Endothelial cell of umbilical vein (primary cell): Measurements from ENCODE around the gene RNF217. TPM values are rescaled to one million over a fixed set of nuclear protein-coding genes. Genes with fewer than 3 reads are reported as not detected.

Experiments used
- BruUV-seq: library from RNA; stranded (reverse); fragments of 400-500 nt; replicated peaks from 2 replicates; lab custom pipeline; 2021; lab: Mats Ljungman, UMichigan
- CTCF ChIA-PET: fragments of 300-600, 350-600 bp; sonication (Branson Sonifier 250); formaldehyde crosslinking; loops from one replicate; lab custom pipeline; 2021; ENCODE audit warnings: antibody characterized with exemption, inconsistent platforms; lab: Charles Lee
- POLR2A ChIA-PET: fragments of 300-600, 350-600 bp; sonication (Branson Sonifier 250); formaldehyde crosslinking; loops from one replicate; lab custom pipeline; 2021; ENCODE audit warnings: antibody characterized with exemption, inconsistent platforms; lab: Charles Lee
- DNase-seq: peaks from one replicate; pipeline ENCODE4 v3.0.0-alpha.2; 2011; ENCODE audit warnings: low read depth, low spot score
- FAIRE-seq: peaks from 2 replicates; lab custom pipeline; 2011; peaks lifted over from hg19 to GRCh38; lab: Jason Lieb, UNC
- H2AFZ ChIP-seq: 2 replicates; pipeline ENCODE4 v1.6.0; 2012; ENCODE audit warnings: low read depth, low read length, control low read depth, inconsistent platforms
- H3K27ac ChIP-seq: 2 replicates; pipeline ENCODE4 v1.5.1; 2011; ENCODE audit warnings: low read depth, mild to moderate bottlenecking, control low read depth, low read length, moderate library complexity; ENCODE audit not compliant: insufficient read depth
- H3K27me3 ChIP-seq, 2 experiments: 2 replicates each; pipeline versions ENCODE4 v1.6.0 to v1.6.1; 2011; ENCODE audit warnings: low read length in 2 of 2, mixed read lengths in 1 of 2; ENCODE audit not compliant: control insufficient read depth in 2 of 2, insufficient read depth in 2 of 2
- H3K36me3 ChIP-seq, 2 experiments: 2 replicates in 1 of 2; 3 replicates in 1 of 2; pipeline ENCODE4 v1.5.1; 2011; ENCODE audit warnings: low read length in 2 of 2, mild to moderate bottlenecking in 1 of 2, moderate library complexity in 1 of 2; ENCODE audit not compliant: control insufficient read depth in 2 of 2, insufficient read depth in 2 of 2; ENCODE audit errors: extremely low read depth in 1 of 2
- H3K4me1 ChIP-seq: 3 replicates; pipeline ENCODE4 v1.5.1; 2011; ENCODE audit warnings: mild to moderate bottlenecking, low read length; ENCODE audit not compliant: control insufficient read depth, insufficient read depth; ENCODE audit errors: extremely low read depth
- H3K4me2 ChIP-seq: 2 replicates; pipeline ENCODE4 v1.6.1; 2011; ENCODE audit warnings: low read length, control low read depth, mixed read lengths; ENCODE audit not compliant: insufficient read depth
- H3K4me3 ChIP-seq, 3 experiments: fragments of 200-600 bp in 1 of 3; sonication (generic), shearing (Covaris generic) in 1 of 3; replicated peaks in 1 of 3; 2 replicates each; pipeline ENCODE4 v1.5.1; 2011 to 2016; ENCODE audit warnings: control low read depth in 3 of 3, low read length in 3 of 3, mild to moderate bottlenecking in 2 of 3, inconsistent platforms in 1 of 3, low read depth in 1 of 3, moderate library complexity in 1 of 3; ENCODE audit not compliant: insufficient read depth in 1 of 3
- H3K79me2 ChIP-seq: 2 replicates; pipeline ENCODE4 v1.6.0; 2012; ENCODE audit warnings: low read length, inconsistent platforms; ENCODE audit not compliant: control insufficient read depth, insufficient read depth
- H3K9ac ChIP-seq: replicated peaks from 2 replicates; pipeline ENCODE3; 2011; ENCODE audit warnings: low read length, control low read depth; ENCODE audit not compliant: insufficient read depth; ENCODE audit errors: extremely low read depth
- H3K9me1 ChIP-seq: replicated peaks from 3 replicates; pipeline ENCODE4 v1.6.0; 2011; ENCODE audit warnings: mild to moderate bottlenecking, low read length; ENCODE audit not compliant: control insufficient read depth, insufficient read depth; ENCODE audit errors: extremely low read depth
- H3K9me3 ChIP-seq: replicated peaks from 2 replicates; pipeline ENCODE4 v1.5.1; 2012; ENCODE audit warnings: low read length, inconsistent platforms; ENCODE audit not compliant: control insufficient read depth, insufficient read depth
- H4K20me1 ChIP-seq: replicated peaks from 2 replicates; pipeline ENCODE3; 2011; ENCODE audit warnings: mild to moderate bottlenecking, low read length; ENCODE audit not compliant: control insufficient read depth, insufficient read depth; ENCODE audit errors: extremely low read depth
- EZH2 ChIP-seq: IDR thresholded peaks from 2 replicates; pipeline ENCODE4 v1.6.1; 2012; ENCODE audit warnings: borderline replicate concordance, low read depth, mild to moderate bottlenecking, moderate library complexity, low read length, inconsistent platforms; ENCODE audit not compliant: severe bottlenecking
- FOS ChIP-seq: IDR thresholded peaks from 2 replicates; pipeline ENCODE4 v1.6.1; 2011; ENCODE audit warnings: mild to moderate bottlenecking, low read length, moderate library complexity, borderline replicate concordance; ENCODE audit not compliant: insufficient read depth
- GATA2 ChIP-seq: IDR thresholded peaks from 2 replicates; pipeline ENCODE4 v1.7.0; 2011; ENCODE audit warnings: low read depth, mild to moderate bottlenecking, moderate library complexity, mixed read lengths, low read length; ENCODE audit not compliant: insufficient read length, insufficient read depth
- JUN ChIP-seq: IDR thresholded peaks from 2 replicates; pipeline ENCODE4 v1.6.1; 2011; ENCODE audit warnings: borderline replicate concordance, low read depth; ENCODE audit not compliant: insufficient read length, insufficient read depth
- MYC ChIP-seq: IDR thresholded peaks from one replicate; pipeline ENCODE4 v1.6.1; 2011; ENCODE audit warnings: mild to moderate bottlenecking, low read depth, low read length
- POLR2A ChIP-seq: IDR thresholded peaks from 2 replicates; pipeline ENCODE4 v1.6.1; 2012; ENCODE audit warnings: low read depth, mild to moderate bottlenecking, control low read depth, low read length
- POLR2AphosphoS5 ChIP-seq: IDR thresholded peaks from 2 replicates; pipeline ENCODE4 v1.6.1; 2012; ENCODE audit warnings: low read depth, mild to moderate bottlenecking, control low read depth, low read length, moderate library complexity; ENCODE audit not compliant: insufficient read depth
- dilution Hi-C: fragments of 300-500 bp; cut with MboI; formaldehyde crosslinking; loops from one replicate; pipeline ENCODE4 v1.15.0; 2019; ENCODE audit warnings: low sequenced_read_pairs; ENCODE audit not compliant: extremely low pct_ligation_motif_present
- intact Hi-C: fragments of 100-400 bp; cut with micrococcal nuclease; formaldehyde crosslinking; loops from one replicate; pipeline ENCODE4 v1.10.0; 2022
- polyA plus RNA-seq, 4 experiments: library from polyadenylated mRNA; depleted of rRNA in 3 of 4; stranded (reverse) in 3 of 4; unstranded in 1 of 4; fragments of >200 nt; gene quantifications; 2 replicates each; pipeline versions ENCODE4 v1.2.1 to v1.2.3, GENCODE V29; 2011 to 2012; ENCODE audit warnings: missing spikeins in 1 of 4
- total RNA-seq: library from RNA; stranded (reverse); gene quantifications from 2 replicates; pipeline ENCODE4 v1.2.3, GENCODE V29; 2021
- TF ChIP-seq, protein P1 (sequence below), 2 donors: IDR thresholded peaks; 1 replicate in 1 of 2; 2 replicates in 1 of 2; pipeline ENCODE4 v1.5.1; 2011; ENCODE audit warnings: low read length in 2 of 2, mild to moderate bottlenecking in 2 of 2, moderate library complexity in 2 of 2, control low read depth in 1 of 2, inconsistent platforms in 1 of 2, low read depth in 1 of 2; ENCODE audit not compliant: insufficient read depth in 1 of 2; ENCODE audit errors: extremely low read depth in 1 of 2
- TF ChIP-seq, protein P2 (sequence below): IDR thresholded peaks from 2 replicates; pipeline ENCODE4 v1.6.1; 2011; ENCODE audit not compliant: insufficient read depth, insufficient read length

Gene RNF217
- total and polyA plus RNA-seq, 2 donors (not counting 3 experiments of a cell fraction or from before 2014, with no cell fraction given): 8.8 to 32.5 TPM

GRCh38 chr6:125067552-125067951 lies 105.3 kb downstream of the RNF217 start:
- dilution Hi-C loops (no loop called here), intact Hi-C loops (no loop called here)
- Histone ChIP-seq H3K27me3 (no peaks in the 10 kb centered on the region), H4K20me1 (no peaks in the 10 kb centered on the region), H3K27ac (no peak overlapping the region), H3K9me3 (no peaks in the 10 kb centered on the region), H3K36me3 (no peaks in the 10 kb centered on the region), H3K4me2 (no peak overlapping the region), H3K9ac (no peak overlapping the region), H3K4me3 (no peak overlapping the region), H3K4me1 (no peaks in the 10 kb centered on the region), H2AFZ (no peak overlapping the region), H3K9me1 (no peaks in the 10 kb centered on the region), H3K79me2 (no peaks in the 10 kb centered on the region)
- no peak for DNase-seq
- no peak for FAIRE-seq
- ChIA-PET POLR2A (no interaction called here), CTCF (interaction anchor here (1.5 to 1.8 kb wide), 3 partner anchors 21 to 47 kb away, joined by 3 to 7 read pairs (median 4); no protein-coding TSS in a partner anchor)
- no TSS peak for BruUV-seq
- no peak for TF ChIP-seq MYC
- TF ChIP-seq, protein P1, sequence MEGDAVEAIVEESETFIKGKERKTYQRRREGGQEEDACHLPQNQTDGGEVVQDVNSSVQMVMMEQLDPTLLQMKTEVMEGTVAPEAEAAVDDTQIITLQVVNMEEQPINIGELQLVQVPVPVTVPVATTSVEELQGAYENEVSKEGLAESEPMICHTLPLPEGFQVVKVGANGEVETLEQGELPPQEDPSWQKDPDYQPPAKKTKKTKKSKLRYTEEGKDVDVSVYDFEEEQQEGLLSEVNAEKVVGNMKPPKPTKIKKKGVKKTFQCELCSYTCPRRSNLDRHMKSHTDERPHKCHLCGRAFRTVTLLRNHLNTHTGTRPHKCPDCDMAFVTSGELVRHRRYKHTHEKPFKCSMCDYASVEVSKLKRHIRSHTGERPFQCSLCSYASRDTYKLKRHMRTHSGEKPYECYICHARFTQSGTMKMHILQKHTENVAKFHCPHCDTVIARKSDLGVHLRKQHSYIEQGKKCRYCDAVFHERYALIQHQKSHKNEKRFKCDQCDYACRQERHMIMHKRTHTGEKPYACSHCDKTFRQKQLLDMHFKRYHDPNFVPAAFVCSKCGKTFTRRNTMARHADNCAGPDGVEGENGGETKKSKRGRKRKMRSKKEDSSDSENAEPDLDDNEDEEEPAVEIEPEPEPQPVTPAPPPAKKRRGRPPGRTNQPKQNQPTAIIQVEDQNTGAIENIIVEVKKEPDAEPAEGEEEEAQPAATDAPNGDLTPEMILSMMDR (IDR thresholded peaks at IDR 0.05; ENCODE audit: extremely low read depth in 1 of 2, insufficient read depth in 1 of 2, low read depth in 1 of 2, low read length in 2 of 2): no peak
- no peak for TF ChIP-seq FOS
- no peak for TF ChIP-seq EZH2
- TF ChIP-seq POLR2AphosphoS5: no peak
- TF ChIP-seq, protein P2, sequence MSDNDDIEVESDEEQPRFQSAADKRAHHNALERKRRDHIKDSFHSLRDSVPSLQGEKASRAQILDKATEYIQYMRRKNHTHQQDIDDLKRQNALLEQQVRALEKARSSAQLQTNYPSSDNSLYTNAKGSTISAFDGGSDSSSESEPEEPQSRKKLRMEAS: no peak
- no peak for TF ChIP-seq POLR2A
- TF ChIP-seq JUN: no peak
- no peak for TF ChIP-seq GATA2
